Measurements from ENCODE around the gene CDS2.
"Not testable (repeated sequence)": the region's sequence is repeated elsewhere in the genome, so short reads cannot be mapped to it uniquely, and the experiment has no call there.

Gene CDS2

DNA sequence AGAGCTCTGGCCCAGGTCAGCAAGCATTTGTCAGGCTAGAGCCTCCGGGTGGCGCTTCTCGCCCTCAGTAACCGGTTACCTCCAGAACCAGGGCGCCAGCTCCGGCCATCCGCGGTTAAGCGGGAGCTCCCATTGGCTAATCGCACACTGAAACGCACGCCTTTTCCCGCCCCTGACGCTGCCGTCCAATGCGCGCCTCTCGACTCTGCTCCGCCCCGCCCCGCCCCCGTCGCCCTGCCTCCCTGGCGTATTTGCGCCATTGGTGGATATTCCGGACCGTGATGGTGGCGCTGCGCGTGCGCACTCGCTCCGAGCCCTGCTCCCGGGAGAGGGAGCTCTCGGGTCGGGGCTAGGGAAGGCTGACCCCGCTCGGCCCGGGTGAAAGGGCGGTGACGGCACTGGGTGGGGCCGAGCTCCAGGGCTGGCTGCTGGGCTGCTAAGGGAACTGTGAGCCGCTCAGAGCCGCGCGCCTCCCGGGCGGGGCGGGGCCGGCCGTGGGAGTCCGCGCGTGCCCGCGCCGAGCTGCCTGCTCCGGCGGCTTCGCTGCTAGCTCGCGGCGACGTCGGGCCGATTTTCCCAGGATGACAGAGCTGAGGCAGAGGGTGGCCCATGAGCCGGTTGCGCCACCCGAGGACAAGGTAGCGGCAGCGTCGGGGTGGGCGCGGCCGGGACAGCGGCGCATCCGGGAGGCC is at the start of gene CDS2:
Gene CDS2 (plus strand): TSS at position 497 of the 692 bp plus-strand sequence. CDS start 85 bp downstream, at position 582.
- DNase-seq (ENCODE audit: low spot score): peak; percentile 99

DNA sequence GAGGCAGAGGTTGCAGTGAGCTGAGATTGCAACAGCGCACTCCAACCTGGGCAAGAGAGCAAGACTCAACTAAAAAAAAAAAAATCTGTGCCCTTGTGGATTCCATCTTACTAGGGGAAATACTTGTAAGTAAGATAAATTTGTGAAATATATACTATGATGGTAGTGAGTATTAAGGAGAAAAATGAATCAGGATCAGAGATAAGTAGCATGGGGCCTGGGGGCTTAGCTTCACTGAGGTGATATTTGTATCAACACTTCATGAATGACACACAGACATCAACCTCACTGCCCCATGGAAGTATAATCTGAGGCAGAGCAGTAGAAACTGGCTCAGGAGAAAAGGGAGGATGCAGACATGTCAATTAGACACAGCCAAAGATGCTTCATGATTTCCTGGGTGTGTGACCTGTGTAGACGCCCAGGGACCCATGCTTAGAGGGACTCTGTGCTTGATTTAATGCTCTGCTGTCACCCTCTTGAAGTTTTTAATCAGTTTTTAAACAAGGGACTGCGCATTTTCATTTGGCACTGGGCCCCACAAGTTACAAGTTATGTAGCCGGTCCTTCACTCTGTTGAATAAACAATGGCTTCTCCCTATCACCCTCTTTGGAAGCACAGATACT is 48.9 kb upstream of the CDS2 start:
- DNase-seq (ENCODE audit: low spot score): no peak

- peak; percentile 62 for DNase-seq (ENCODE audit: low spot score)
Measured at GRCh38 chr20:5078399-5078958, 48.3 kb upstream of the CDS2 start.

GRCh38 chr20:5080384-5080877 is 46.4 kb upstream of the CDS2 start:
- peak; percentile 37 for DNase-seq (ENCODE audit: low spot score)

- DNase-seq (ENCODE audit: low spot score): no peak
Measured at GRCh38 chr20:5085380-5085779, 41.4 kb upstream of the CDS2 start.

- DNase-seq (ENCODE audit: low spot score): no peak
Measured at GRCh38 chr20:5088688-5089087, 38.1 kb upstream of the CDS2 start.

DNA sequence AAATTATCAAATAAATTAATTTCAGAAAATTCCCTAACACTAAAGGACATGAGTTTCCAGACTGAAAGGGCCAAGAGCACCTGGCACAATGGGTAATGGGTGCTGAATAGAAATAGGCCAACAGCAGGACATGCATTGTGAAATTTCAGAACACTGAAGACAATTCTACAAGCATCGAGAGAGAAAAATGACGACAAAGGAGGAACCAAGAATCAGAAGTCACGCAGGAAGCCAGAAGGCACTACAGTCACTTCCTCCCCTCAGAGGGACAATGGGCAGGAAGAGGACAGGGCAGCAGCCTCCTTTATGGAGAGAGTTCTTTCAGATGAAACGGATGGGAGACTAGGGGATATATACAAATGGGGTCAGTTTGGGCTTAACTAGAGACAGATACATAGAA is 36.6 kb upstream of the CDS2 start:
- no peak for DNase-seq (ENCODE audit: low spot score)

DNA sequence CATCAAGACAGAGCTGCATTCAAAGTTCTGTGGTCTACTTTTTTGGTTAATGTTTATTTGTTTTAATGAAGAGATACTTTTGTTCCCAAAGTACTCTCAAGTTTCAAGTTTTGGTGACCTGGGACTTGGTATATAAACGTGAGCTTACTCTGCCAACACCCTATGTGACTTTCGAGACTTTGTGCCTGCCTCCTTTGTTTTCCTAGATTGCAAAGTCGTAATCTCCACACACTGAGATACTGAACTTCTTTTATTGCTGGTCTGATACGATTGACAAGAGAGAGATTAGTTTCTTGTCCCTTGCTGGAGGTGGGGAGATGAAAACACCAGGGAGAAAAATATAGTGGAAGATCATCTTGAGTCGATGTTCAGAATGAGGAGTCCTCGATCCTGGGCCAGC is 34.9 kb upstream of the CDS2 start:
- DNase-seq (ENCODE audit: low spot score): no peak

DNA sequence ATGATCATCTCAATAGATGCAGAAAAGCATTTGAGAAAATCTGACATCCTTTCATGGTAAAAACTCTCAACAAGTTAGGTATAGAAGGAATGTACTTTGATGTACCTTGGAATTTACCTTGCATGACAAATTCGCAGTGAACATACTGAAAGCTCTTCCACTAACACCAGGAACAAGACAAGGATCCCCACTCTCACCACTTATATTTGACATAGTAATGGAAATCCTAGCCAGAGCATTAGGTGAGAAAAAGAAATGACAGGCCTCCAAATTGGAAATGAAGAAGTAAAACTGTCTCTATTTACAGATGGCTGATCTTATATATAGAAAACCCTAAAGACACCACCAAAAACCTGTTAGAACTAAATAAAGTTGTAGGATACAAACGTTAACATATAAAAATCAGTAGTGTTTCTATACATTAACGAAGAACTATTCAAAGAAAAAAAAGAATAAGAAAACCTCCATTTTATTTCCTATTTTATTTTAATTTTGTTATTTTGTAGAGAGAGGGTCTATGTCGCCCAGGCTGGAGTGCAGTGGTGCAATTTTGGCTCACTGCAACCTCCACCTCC is 34.0 kb upstream of the CDS2 start:
- no peak for DNase-seq (ENCODE audit: low spot score)

GRCh38 chr20:5095454-5095853 is 31.4 kb upstream of the CDS2 start:
- no peak for DNase-seq (ENCODE audit: low spot score)

- no peak for DNase-seq (ENCODE audit: low spot score)
Measured at GRCh38 chr20:5095931-5096330, 30.9 kb upstream of the CDS2 start.

DNA sequence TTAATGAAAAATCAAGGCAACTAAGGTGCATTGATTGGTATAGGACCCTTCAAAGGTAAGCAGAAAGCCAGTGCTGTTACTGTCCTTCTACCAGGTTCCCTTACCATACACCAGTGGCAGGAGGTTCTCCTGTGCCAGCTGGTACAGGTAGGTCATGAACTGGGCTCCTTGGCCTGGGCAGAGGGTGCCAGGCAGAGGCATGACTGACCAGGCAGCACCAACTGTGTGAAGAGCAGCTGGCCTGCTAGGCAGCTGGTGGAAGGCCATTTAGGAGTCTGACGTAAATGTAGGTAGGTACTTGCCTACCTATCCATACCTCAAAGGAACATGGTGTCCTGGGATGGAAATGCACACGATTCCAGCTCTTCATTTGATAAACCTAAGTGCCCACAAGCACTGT is 30.3 kb upstream of the CDS2 start:
- no peak for DNase-seq (ENCODE audit: low spot score)

DNA sequence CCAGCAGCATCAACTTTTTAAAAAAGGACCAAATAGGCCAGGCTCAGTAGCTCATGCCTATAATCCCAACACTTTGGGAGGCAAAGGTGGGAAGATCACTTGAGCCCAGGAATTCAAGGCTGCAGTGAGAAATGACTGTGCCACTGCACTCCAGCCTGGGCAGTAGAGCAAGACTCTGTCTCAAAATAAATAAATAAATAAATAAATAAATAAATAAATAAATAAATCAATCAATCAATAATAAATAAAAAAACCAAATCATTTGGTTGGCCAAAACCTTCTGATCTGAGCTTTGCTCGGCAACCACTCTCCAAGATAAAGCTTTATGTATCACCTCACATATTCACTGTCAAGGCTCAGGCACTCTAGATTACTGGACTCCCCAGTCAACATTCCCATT is 27.8 kb upstream of the CDS2 start:
- not testable (repeated sequence) for DNase-seq (ENCODE audit: low spot score)

- DNase-seq (ENCODE audit: low spot score): not testable (repeated sequence)
Measured at GRCh38 chr20:5099909-5100308, 26.9 kb upstream of the CDS2 start.

- peak; percentile 66 for DNase-seq (ENCODE audit: low spot score)
Measured at GRCh38 chr20:5100684-5101347, 26.0 kb upstream of the CDS2 start.

DNA sequence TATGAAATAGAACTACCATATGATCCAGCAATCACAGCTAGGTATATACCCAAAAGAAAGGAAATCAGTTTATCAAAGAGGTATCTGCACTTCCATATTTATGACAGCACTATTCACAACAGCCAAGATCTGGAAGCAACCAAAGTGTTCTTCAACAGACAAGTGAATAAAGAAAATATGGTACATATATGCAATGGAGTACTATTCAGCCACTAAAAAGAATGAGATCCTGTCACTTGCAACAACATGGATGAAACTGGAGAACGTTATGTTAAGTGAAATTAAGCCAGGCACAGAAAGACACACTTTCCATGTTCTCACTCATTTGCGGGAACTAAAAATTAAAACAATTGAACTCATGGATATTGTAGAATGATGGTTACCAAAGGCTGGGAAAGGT is 22.3 kb upstream of the CDS2 start:
- no peak for DNase-seq (ENCODE audit: low spot score)

- DNase-seq (ENCODE audit: low spot score): no peak
Measured at GRCh38 chr20:5109276-5109675, 17.5 kb upstream of the CDS2 start.

- no peak for DNase-seq (ENCODE audit: low spot score)
Measured at GRCh38 chr20:5113615-5113986, 13.2 kb upstream of the CDS2 start.

DNA sequence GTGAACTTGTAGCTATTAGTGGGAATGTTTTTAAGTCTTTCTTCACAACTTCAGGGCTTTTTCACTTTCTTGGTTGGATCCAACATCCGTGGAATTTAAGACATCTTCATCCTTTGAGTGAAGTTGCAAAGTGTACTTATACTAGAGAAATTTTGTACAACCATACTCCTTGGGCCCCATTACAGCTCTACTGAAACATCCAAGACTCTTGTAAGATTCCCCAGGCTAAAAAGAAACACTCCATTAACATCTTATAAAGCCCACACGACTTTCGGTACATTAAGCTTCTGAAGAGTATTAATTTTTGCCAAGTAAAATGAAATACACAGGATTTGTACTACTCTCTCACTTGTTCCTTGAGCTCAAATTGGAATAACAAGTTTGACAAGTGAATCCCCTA is 12.4 kb upstream of the CDS2 start:
- no peak for DNase-seq (ENCODE audit: low spot score)

DNA sequence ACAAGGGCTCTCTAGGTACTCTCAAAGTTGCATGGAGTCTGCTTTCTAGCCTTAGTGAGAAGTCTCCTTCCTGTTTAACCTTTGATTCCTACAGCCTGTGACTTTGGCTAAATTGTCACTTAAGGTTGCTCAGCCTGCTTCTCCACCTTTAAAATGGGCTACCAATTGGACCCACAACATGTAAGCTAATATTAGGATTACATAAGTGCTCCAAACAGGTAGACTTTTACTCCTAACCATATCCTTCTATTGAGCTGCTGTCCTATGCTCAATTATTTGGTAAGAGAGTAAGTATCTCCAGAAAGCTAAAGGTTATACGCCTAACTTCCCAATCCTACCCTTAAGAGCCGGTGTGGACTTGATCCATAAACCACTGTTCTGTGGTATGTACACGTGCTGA is 9.9 kb upstream of the CDS2 start:
- DNase-seq (ENCODE audit: low spot score): no peak

DNA sequence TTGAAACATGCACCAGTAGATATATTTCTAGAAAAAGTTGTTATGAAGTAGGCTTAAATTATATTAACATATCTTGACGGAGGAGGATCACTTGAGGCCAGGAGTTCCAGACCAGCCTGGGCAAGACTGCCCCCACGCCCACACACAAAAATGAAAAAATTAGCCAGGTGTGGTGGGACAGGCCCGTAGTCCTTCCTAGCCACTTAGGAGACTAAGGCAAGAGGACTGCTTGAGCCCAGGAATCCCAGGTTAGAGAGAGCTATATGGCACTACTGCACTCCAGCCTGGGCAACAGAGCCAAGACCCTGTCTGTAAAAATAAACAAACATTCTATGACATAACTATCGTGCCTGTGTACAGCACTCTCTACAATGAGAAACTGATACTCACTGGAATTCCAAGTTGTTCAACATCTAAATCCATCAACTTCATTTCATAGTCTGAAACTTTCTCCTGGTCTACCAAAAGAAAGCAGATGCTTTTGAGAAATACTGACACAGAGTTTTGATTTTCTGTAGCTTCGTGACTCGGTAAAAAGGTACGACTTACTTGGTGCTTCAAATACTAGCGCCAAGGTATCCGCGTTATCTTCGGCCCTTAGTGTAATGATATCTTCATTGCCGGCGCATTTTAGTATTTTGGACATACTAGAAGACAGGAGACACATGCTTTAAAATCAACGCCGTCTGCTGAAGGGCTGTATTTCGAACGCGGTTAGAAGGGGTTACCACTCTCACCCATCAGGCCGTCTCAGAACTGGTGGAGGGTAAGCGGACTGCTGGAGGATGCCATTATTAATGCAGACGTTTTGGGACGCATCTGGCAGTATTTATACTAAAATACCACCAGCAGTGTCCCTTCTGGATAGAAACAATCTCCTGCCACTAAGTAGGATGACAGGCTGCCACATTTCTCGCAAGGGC is 8.3 kb upstream of the CDS2 start:
- DNase-seq (ENCODE audit: low spot score): no peak

- no peak for DNase-seq (ENCODE audit: low spot score)
Measured at GRCh38 chr20:5119143-5119434, 7.7 kb upstream of the CDS2 start.

Measured in AG08396 (cell line).